Fibroblast of skin of right biceps (primary cell): ENCODE data around the gene OR1E2.
"Not testable (repeated sequence)": the region's sequence is repeated elsewhere in the genome, so short reads cannot be mapped to it uniquely, and the experiment has no call there.

ENCODE experiments used
- DNase-seq: peaks from one replicate; pipeline ENCODE4 v3.0.0-alpha.2; 2013

Gene OR1E2

DNA sequence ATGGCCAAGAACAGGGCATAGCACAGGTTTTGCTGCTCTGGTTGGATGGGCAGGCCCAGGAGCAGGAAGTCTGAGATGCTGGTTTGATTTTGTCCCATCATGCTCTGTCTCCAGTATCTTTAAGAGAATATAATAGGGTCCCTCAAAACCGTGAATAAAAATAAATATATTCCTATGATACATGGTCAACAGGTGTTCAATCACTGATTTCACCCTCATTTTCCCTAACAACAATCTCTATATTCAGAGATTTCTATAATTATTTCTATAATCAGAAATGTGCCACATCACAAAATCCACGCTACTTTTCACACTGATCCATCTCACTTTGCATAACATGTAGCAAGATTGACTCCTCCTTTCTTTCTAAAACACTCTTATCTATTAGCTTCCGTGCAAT is at the start of gene OR1E2:
Gene OR1E2, minus strand, starts transcription at position 101 of the 400 bp plus-strand sequence. Its CDS starts 0 bp downstream, at position 101.
- DNase-seq: no peak

DNA sequence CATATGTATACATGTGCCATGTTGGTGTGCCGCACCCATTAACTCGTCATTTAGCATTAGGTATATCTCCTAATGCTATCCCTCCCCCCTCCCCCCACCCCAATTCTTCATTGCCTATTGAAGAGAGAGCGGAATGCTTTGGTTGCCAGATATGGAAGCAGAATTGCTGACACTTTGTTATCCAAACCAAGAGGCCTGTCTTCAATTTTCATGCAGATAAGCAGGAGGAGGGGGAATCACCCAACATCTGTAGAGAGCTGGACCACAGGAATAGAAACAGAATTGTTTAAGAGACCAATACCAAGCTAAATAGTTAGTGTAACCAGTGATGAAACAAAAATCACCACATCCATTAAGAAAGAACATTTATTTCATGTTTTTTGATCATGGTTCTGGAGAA is 49.2 kb upstream of the OR1E2 start:
- no peak for DNase-seq

GRCh38 chr17:3479988-3480387 is 46.3 kb upstream of the OR1E2 start:
- DNase-seq: no peak

DNA sequence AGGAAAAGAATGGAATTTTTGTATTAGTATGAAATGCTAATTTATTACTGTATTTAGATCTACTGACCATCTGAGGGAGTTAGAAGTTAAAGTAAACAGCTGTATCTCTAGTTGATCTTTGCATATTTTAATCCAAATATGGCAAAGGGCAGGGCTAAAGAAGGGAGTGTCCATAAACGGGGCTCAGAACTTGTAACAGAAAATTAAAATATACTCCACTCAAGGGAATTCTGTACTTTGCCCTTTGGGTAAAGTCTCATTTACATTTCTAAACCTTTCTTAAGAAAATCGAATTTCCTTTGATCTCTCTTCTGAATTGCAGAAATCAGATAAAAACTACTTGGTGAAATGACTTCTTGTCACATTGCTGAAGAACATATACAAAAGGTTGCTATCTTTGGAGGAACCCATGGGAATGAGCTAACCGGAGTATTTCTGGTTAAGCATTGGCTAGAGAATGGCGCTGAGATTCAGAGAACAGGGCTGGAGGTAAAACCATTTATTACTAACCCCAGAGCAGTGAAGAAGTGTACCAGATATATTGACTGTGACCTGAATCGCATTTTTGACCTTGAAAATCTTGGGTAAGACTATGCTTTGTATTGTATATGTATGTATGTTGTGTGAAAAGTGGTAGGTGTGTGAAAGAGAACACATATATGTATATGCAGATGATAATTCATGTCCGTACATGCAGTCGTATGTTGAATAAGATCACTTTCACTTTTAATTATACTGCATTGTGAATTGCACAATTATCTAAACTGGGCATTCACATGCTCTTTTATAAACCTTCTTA is 42.4 kb upstream of the OR1E2 start, which contains the start of gene ASPA:
Gene ASPA, plus strand, starts transcription at position 186 of the 799 bp plus-strand sequence. Its CDS starts 163 bp downstream, at position 349.
- DNase-seq: no peak

- DNase-seq: no peak
Observed at GRCh38 chr17:3475251-3475685, 41.6 kb upstream of the OR1E2 start.

GRCh38 chr17:3474212-3474611 is 40.6 kb upstream of the OR1E2 start:
- DNase-seq: no peak

DNA sequence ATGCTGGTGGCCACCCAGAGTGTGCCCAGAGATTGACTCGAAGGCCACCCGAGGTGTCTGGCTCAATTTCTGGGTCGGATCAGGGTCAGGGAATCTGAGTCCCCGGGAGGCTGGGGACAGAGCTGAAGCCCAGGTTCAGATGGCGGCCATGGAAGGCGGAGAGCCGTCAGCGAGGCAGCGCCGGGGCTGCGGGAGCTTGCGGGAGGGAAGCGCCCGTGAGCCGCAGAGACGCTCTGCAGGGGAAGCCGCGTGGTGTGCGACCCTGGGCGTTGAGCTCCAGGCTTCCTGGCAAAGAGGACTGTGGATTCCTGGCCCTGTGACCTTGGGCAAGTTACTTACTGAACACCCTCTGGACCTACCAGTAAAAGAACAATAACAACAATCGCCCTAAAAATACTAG is 38.5 kb upstream of the OR1E2 start:
- no peak for DNase-seq

DNA sequence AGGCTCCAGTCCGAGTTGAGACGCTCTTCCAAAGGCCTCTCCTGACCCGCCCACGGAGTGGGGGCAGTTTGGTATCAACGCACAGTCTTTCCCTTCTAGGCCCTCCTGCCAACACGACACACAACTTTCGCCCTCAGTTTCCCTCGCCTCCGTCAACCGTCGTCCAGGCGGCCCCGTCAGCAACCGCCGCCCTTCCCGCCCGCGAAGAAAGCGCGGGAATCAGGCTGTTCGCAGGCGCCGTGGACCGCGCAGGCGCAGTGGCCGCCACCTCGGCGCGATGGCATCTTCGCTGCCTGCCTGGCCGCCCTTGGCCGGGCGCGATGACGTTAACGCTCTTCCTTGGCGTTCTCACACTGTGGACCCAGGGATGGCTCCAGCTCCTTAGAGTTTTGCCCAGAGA is 38.0 kb upstream of the OR1E2 start, which contains the start of gene SPATA22:
Gene SPATA22, minus strand, starts transcription at position 221 of the 400 bp plus-strand sequence. CDS start 2,494 bp downstream, outside the sequence.
- no peak for DNase-seq

DNA sequence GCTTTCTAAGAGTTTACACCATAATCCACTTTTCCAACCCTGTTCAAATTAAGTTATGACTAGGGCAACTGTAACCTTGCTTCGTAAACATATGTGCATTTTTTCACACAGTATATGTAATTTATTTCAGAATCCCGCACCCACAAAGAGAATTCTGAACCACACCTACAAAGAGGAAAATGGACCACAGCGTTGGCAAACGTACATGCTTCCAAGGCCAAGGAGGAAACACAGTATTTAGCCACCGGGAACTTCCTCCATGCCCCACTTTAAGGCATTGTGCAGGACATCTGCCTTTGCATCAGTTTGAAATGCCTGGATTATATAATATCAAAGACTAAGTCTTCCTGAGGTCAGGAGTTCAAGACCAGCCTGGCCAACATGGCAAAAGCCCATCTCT is 35.9 kb upstream of the OR1E2 start:
- DNase-seq: no peak

- DNase-seq: not testable (repeated sequence)
Observed at GRCh38 chr17:3466355-3466754, 32.7 kb upstream of the OR1E2 start.

GRCh38 chr17:3448059-3448665 is 14.5 kb upstream of the OR1E2 start:
- no peak for DNase-seq

GRCh38 chr17:3447625-3448024 is 14.0 kb upstream of the OR1E2 start:
- no peak for DNase-seq

DNA sequence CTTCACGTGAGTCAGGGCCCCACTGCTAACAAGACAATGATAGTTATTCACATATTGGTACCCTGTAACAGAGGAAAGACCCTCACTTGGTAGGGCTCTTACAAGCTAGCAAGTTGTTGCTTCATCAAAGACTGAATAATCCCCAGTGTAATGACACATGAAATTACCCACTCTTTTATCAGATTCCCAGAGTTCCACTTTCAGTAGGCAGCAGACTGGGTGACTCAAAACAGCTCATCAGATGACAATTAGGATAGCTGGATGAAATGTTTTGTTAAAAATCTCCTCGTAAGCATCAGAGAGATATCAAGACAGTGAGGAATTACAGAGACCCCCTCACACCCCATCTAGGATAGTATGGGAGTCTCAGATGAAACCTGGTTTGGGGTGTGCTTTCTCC is 6.8 kb upstream of the OR1E2 start:
- no peak for DNase-seq

DNA sequence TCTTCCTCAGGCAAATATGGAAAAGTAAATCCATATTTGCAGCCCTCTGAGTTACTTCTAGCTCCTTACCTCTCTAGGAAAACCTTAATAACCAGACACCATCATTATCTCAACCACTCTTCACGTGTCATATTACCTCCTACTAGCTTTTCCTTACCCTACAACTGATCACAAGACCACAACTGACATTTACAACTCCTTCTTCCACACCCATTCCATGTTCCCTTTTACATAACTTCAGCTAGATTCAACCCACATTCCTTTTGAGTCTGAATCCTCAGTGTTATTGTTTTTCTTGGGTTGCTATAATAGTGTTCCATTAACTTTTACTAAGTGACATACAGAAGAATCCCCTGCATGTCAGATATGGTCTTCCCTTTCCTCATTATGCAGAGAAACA is 4.7 kb upstream of the OR1E2 start:
- no peak for DNase-seq

DNA sequence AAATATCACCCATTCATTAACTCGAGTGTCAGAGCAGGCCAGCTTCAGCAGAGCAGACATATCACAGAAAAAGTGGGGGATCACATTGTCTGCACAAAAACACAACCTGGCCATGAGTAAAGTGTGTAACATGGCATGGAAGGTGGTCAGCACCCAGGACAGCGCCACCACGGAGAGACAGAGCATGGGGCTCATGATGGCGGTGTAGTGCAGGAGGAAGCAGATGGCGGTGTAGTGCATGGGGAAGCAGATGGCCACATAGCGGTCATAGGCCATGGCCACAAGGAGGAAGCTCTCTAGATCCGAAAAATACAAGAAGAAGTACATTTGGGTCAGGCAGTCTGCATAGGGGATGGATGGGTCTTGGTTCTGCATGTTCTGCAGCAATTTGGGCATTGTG is 426 bp downstream of the OR1E2 start:
- DNase-seq: not testable (repeated sequence)

DNA sequence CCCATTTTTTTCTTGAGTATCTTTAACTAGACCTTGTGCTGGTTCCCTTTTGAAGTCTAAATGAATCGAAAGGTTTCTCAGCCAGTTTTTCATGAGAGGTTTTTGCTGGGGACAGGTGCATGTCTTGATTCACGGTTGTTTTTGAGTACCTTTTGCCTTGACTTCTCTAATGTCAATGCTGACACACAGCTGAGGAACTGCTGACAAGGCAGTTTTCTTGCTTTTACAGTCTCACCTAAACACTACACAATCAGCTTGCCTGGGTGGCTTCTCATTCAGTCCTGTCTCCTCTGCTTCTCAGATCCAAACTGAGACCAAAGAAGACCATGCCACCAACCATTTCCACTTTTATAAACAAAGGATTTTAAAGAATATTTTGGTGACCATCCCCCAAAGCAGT is 15.4 kb downstream of the OR1E2 start:
- DNase-seq: no peak

- DNase-seq: no peak
Observed at GRCh38 chr17:3415610-3416009, 18.0 kb downstream of the OR1E2 start.

GRCh38 chr17:3412216-3412615 is 21.4 kb downstream of the OR1E2 start:
- not testable (repeated sequence) for DNase-seq

GRCh38 chr17:3411070-3411469 is 22.6 kb downstream of the OR1E2 start, which contains the start of gene OR3A3:
Gene OR3A3, plus strand, starts transcription at chr17:3411370.
- no peak for DNase-seq

DNA sequence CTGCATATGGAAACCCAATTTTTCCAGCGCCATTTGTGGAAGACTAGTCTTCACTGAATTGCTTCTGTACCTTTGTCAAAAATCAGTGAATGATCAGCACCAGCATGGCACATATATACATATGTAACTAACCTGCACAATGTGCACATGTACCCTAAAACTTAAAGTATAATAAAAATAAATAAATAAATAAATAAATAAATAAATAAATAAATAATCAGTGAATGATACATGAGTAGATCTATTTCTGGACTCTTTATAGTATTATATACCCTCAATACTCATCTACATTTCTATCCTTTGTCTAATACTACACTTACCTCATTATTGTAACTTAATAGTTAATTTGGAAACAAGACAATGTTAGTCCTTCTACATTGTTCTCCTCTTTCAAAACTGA is 29.8 kb downstream of the OR1E2 start:
- DNase-seq: not testable (repeated sequence)

DNA sequence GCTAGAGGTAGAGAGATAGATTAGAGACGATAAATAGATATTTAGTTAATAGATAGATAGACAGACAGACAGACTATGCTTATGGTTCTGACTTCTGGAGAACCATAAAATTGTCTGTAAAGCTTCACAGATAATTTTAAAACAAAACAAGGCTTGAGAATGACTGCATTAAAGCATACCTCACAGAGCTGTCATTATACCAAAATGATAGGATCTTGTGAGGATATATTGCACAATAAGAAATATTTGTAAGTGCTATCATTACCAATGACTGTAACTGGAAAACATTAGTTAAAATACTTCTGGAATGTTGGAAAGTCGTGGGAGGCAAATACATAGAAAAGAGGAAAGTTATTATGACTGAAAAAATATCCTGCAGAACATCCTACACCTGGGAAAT is 31.9 kb downstream of the OR1E2 start:
- DNase-seq: no peak

GRCh38 chr17:3400055-3400454 is 33.6 kb downstream of the OR1E2 start:
- no peak for DNase-seq

- no peak for DNase-seq
Observed at GRCh38 chr17:3398310-3398709, 35.3 kb downstream of the OR1E2 start, which contains the start of gene OR1E1. Gene OR1E1, minus strand, starts transcription at chr17:3398410. Its CDS starts 0 bp downstream, at chr17:3398410.

DNA sequence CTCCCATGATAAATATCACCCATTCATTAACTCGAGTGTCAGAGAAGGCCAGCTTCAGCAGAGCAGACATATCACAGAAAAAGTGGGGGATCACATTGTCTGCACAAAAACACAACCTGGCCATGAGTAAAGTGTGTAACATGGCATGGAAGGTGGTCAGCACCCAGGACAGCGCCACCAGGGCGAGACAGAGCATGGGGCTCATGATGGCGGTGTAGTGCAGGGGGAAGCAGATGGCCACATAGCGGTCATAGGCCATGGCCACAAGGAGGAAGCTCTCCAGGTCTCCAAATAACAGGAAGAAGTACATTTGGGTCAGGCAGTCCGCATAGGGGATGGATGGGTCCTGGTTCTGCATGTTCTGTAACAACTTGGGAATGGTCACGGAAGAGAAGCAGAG is 35.8 kb downstream of the OR1E2 start:
- DNase-seq: not testable (repeated sequence)
